A673 (cell line): ENCODE measurements around the gene MAP2K6.

Experiments
- CTCF ChIP-seq: fragments of 300-800, 200-600 bp; sonication (generic); conservative IDR thresholded peaks from 2 replicates; pipeline ENCODE4 v1.5.1; 2017; ENCODE audit warnings: low read depth, mild to moderate bottlenecking, antibody characterized with exemption, low read length, moderate library complexity, mixed read lengths
- EZH2 ChIP-seq: fragments of 200-600 bp; sonication (generic); IDR thresholded peaks from 2 replicates; pipeline ENCODE4 v1.6.1; 2017; ENCODE audit warnings: borderline replicate concordance, low read depth, mild to moderate bottlenecking, mixed read lengths, antibody characterized with exemption, low read length; ENCODE audit not compliant: poor library complexity, severe bottlenecking

GRCh38 chr17:69478916-69479315, 64.4 kb downstream of the MAP2K6 start:
- TF ChIP-seq EZH2 (no peak), CTCF (no peak)
